HAP-1 (cell line): ENCODE measurements around the gene TPRG1L.

ENCODE experiments used
- DNase-seq, 2 experiments: peaks; one replicate each; pipeline ENCODE4 v3.0.0-alpha.2; 2016 to 2020; ENCODE audit warnings: low spot score in 2 of 2
- H3K27me3 ChIP-seq: fragments of 250-450 bp; sonication (Bioruptor Pico); 2 replicates; pipeline ENCODE4 v1.5.1; 2020; ENCODE audit warnings: low read depth, mild to moderate bottlenecking, moderate library complexity
- H3K36me3 ChIP-seq: fragments of 250-450 bp; sonication (Bioruptor Pico); replicated peaks from 2 replicates; pipeline ENCODE4 v1.5.1; 2020; ENCODE audit warnings: mild to moderate bottlenecking
- H3K4me1 ChIP-seq: fragments of 250-450 bp; sonication (Bioruptor Pico); 2 replicates; pipeline ENCODE4 v1.5.1; 2020; ENCODE audit warnings: mild to moderate bottlenecking
- H3K4me3 ChIP-seq: fragments of 250-450 bp; sonication (Bioruptor Pico); 2 replicates; pipeline ENCODE4 v1.5.1; 2020; ENCODE audit warnings: mild to moderate bottlenecking, moderate library complexity
- H3K9me3 ChIP-seq: fragments of 250-450 bp; sonication (Bioruptor Pico); 2 replicates; pipeline ENCODE4 v1.5.1; 2020; ENCODE audit warnings: mild to moderate bottlenecking, moderate library complexity
- in situ Hi-C: fragments of 300-500 bp; cut with MboI; formaldehyde crosslinking; loops from 3 replicates; pipeline ENCODE4 v1.14.3; 2020; ENCODE audit warnings: low sequenced_read_pairs, inconsistent platforms, mixed read lengths

Gene TPRG1L

GRCh38 chr1:3679098-3679555, 54.3 kb downstream of the TPRG1L start:
- no peak for DNase-seq
- in situ Hi-C loops, result no loop called here
- Histone ChIP-seq H3K4me1 (no peaks in the 10 kb centered on the region), H3K36me3 (no peaks in the 10 kb centered on the region), H3K4me3 (no peak overlapping the region), H3K27me3 (no peaks in the 10 kb centered on the region), H3K9me3 (no peaks in the 10 kb centered on the region)
